ENCODE results near the gene IL18R1. TPM values are rescaled to one million over a fixed set of nuclear protein-coding genes. Genes with fewer than 3 reads are reported as not detected.

The IL18R1 gene
- total RNA-seq, 1 donor from 2014 or later = 83.9 TPM

GRCh38 chr2:102386004-102386403 is 30.4 kb downstream of the IL18R1 start:
- intact Hi-C loops (cut with micrococcal nuclease) = no loop called here

- intact Hi-C loops (cut with micrococcal nuclease) = no loop called here
Measured at GRCh38 chr2:102386867-102387541, 31.4 kb downstream of the IL18R1 start.

GRCh38 chr2:102387763-102388546 is 32.4 kb downstream of the IL18R1 start:
- intact Hi-C loops (cut with micrococcal nuclease) = no loop called here

DNA sequence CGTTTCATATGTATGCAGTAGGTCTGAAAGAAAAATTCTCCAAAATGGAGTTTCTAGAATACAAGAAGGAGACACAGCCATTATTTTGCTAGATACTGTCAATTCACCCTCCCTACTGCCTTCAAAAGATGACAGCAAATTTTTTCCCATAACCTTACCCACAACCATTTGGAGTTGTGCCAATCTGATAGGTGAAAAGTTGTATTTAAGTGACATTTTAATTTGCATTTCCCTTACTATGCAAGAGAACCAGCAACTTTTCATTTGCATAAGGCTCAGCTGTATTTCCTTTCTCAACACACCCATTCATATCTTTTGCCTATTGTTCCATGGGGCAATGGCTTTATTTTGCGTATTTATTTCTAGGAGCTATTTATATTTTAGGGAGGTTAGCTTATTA is 36.0 kb downstream of the IL18R1 start:
- intact Hi-C loops (cut with micrococcal nuclease) = loop anchor here (2.0 kb wide), 1 partner anchor 17 kb away; no protein-coding TSS in a partner anchor

DNA sequence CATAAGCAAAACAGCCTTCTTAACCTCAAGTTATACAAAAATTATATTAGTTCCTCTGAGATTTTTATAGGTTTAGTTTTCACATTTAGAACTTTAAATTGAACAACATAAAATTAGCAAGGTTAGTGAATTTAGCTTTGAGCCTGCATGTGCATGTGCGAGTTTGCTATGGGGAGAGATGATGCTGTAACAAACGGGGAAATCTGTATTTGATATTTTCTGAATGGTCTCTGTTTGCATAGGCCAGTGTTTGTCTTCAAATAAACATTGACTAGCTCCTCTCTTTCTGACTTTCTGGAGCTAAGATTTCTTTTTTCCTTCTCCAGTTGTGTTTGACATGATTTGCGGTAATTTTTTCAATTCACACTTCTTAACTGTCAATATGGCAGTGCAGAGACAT is 36.5 kb downstream of the IL18R1 start:
- intact Hi-C loops (cut with micrococcal nuclease) = no loop called here

DNA sequence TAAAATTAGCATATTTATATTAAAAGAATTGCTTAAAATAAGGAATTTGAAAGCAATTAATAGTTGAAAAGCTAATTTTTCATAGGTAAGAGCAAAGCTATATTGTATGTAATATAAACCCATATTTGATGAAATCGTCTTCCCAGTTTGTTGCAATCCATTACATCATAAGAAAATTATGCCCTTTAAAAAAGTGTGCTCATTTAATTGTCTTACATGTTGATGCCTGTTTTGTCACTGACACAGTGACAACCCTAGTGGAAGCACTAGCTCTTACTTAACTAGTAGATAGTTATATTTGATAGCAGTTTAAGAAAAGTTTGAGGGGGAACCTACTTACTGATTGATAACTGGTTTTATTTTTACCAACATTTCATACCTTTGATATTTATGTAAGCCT is 37.3 kb downstream of the IL18R1 start:
- intact Hi-C loops (cut with micrococcal nuclease) = no loop called here

DNA sequence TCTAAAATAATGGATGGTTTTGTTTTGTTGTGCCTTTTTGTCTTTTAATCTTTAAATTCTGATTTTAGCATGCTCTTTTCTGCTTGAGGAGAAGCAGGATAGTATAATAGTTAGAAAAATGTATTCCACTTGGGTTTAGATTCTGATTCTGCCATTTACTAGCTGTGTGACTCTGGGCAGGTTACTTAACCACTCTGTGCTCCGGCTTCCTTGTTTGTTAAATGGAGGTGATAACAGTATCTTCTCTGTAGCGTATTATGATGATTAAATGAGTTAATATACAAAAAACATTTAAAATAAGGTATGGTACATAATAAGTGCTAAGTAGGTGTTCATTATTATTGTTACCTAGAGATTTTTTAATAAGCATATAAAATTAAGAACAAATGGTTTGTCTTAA is 40.4 kb downstream of the IL18R1 start:
- intact Hi-C loops (cut with micrococcal nuclease) = no loop called here

DNA sequence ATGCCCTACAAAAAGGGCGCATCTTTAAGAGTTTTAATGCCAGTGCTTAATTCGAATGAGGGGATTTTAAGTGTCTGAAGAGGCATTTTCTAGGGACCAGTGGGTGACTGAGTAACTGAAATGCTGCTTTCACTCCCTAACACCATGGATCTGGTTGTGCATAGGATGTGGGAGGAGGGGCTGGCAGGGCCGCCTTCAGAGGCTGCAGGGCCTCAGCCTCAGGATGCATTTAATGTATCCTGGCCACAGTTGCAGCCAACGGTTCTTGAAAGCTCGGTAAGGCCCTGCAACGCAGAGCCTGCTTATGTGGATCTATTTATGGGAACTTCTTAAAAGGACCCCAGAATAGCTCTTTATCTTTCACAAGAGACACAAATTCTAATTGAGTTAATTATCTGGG is 41.6 kb downstream of the IL18R1 start:
- intact Hi-C loops (cut with micrococcal nuclease) = no loop called here

GRCh38 chr2:102399499-102400141 is 44.0 kb downstream of the IL18R1 start:
- intact Hi-C loops (cut with micrococcal nuclease) = loop anchor here (1.0 to 2.0 kb wide), 2 partner anchors 19 to 33 kb away; no protein-coding TSS in a partner anchor

DNA sequence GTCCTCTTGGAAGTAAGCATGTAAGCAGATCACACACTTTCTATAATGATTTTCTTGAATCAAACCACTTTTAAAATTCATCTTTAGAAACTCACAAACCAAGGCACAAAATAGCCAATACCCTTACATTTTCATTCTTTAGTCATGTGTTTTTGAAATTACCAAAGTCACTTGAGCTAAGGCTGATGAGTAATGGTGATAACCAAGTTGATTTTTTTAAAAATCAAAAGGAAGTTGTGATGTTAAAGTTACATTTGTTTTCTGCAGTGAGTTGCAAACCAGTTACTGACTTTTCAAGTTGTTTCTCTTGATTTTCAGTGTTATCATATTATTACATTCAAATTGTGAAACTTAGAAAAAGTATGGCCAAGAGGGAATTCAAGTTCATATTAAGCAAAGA is 45.9 kb downstream of the IL18R1 start:
- intact Hi-C loops (cut with micrococcal nuclease) = loop anchor here (2.0 kb wide), 1 partner anchor 35 kb away; no protein-coding TSS in a partner anchor

GRCh38 chr2:102401865-102402264 is 46.3 kb downstream of the IL18R1 start:
- intact Hi-C loops (cut with micrococcal nuclease) = loop anchor here (2.0 kb wide), 1 partner anchor 35 kb away; no protein-coding TSS in a partner anchor

GRCh38 chr2:102410952-102411351 is 55.4 kb downstream of the IL18R1 start:
- intact Hi-C loops (cut with micrococcal nuclease) = no loop called here

- intact Hi-C loops (cut with micrococcal nuclease) = no loop called here
Measured at GRCh38 chr2:102412199-102412598, 56.6 kb downstream of the IL18R1 start.

GRCh38 chr2:102417946-102418345 is 62.4 kb downstream of the IL18R1 start:
- intact Hi-C loops (cut with micrococcal nuclease) = loop anchor here (1.0 to 2.0 kb wide), 10 partner anchors 8 to 335 kb away; no protein-coding TSS in a partner anchor

- intact Hi-C loops (cut with micrococcal nuclease) = loop anchor here (1.0 to 2.0 kb wide), 10 partner anchors 8 to 336 kb away; no protein-coding TSS in a partner anchor
Measured at GRCh38 chr2:102418421-102418961, 62.9 kb downstream of the IL18R1 start.

DNA sequence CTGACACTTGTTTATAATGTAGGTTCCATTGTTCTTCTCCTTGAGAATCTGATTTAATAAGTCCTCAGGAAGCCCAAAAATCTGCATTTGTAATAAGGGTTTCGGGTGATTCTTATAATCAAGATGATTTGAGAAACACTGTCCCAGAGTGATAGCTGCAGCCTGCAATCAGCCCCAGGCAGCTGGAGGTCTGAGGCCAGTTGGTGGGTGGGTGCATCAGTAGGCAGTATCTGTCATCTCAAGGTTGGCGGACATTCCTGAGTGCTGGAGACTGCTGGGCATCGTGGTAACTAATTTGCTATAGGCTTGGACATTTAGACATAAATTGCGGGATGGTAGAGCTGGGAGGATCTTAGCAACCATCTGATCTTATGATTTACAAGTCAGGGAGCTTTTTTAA is 64.7 kb downstream of the IL18R1 start:
- intact Hi-C loops (cut with micrococcal nuclease) = loop anchor here (5.0 kb wide), 1 partner anchor 1113 kb away; the partner anchor contains the start of gene RNF149

- intact Hi-C loops (cut with micrococcal nuclease) = loop anchor here (5.0 kb wide), 1 partner anchor 1115 kb away; the partner anchor contains the start of gene RNF149
Measured at GRCh38 chr2:102421890-102422759, 66.5 kb downstream of the IL18R1 start.

GRCh38 chr2:102422910-102423309 is 67.3 kb downstream of the IL18R1 start, which contains the start of gene IL18RAP:
Gene IL18RAP, plus strand, starts transcription at chr2:102423160. Its CDS starts 118 bp downstream, at chr2:102423278.
- intact Hi-C loops (cut with micrococcal nuclease) = loop anchor here (5.0 kb wide), 1 partner anchor 1116 kb away; the partner anchor contains the start of gene RNF149

- intact Hi-C loops (cut with micrococcal nuclease) = loop anchor here (5.0 kb wide), 1 partner anchor 1116 kb away; the partner anchor contains the start of gene RNF149
Measured at GRCh38 chr2:102423368-102423767, 67.8 kb downstream of the IL18R1 start.

- intact Hi-C loops (cut with micrococcal nuclease) = loop anchor here (1.0 to 5.0 kb wide), 3 partner anchors 12 to 1117 kb away; partner anchors contain the start of genes MAP4K4 and RNF149
Measured at GRCh38 chr2:102424754-102425153, 69.2 kb downstream of the IL18R1 start.
